Left colon (tissue), 2 donors: ENCODE results near the gene SAMD14. TPM values are rescaled to one million over a fixed set of nuclear protein-coding genes. Genes with fewer than 3 reads are reported as not detected.

ENCODE experiments used
- ATAC-seq: fragments of 200-7000 bp; cut with Tn5 transposase; one replicate; pipeline ENCODE4 v1.9.1; 2020; ENCODE audit warnings: mild to moderate bottlenecking, moderate library complexity
- DNase-seq, 2 donors: peaks; one replicate each; pipeline ENCODE4 v3.0.0-alpha.2; 2020
- intact Hi-C, 2 donors: fragments of 100-400 bp; cut with DNase I in 1 of 2; cut with micrococcal nuclease in 1 of 2; formaldehyde crosslinking; loops; one replicate each; pipeline versions ENCODE4 v1.11.2 to v1.14.0; 2022; cut with DNase I, micrococcal nuclease
- total RNA-seq, 2 donors: library from RNA; stranded (reverse); fragmentation: NEBNext Ultra II Directional; extraction: Animal tissue kit (Norgen Biotek cat#: 25700); gene quantifications; one replicate each; pipeline ENCODE4 v1.2.1, GENCODE V29; 2021
- donor health status: DM: no; HTN: no; CAD: no.
- donor health status: DM: yes; HTN: yes; CAD: no.

The SAMD14 gene
- total RNA-seq, 2 donors from 2014 or later, result 0.70 to 0.92 TPM

- DNase-seq (peak; percentile 95 to 96), ATAC-seq (peak; percentile 87)
- intact Hi-C loops, result loop anchor here in 1 of 2 donors (10.0 kb wide), 1 partner anchor 200 kb away; no protein-coding TSS in a partner anchor
Measured at GRCh38 chr17:50094753-50095619, 35.0 kb downstream of the SAMD14 start, which contains the start of gene PDK2. Gene PDK2, plus strand, starts transcription at chr17:50095351. Its CDS starts 85 bp downstream, at chr17:50095436.

- DNase-seq, result peak; percentile 86 to 94
- intact Hi-C loops, result loop anchor here in 1 of 2 donors (10.0 kb wide), 1 partner anchor 201 kb away; no protein-coding TSS in a partner anchor
- ATAC-seq, result peak; percentile 64
Measured at GRCh38 chr17:50094243-50094752, 35.7 kb downstream of the SAMD14 start.

DNA sequence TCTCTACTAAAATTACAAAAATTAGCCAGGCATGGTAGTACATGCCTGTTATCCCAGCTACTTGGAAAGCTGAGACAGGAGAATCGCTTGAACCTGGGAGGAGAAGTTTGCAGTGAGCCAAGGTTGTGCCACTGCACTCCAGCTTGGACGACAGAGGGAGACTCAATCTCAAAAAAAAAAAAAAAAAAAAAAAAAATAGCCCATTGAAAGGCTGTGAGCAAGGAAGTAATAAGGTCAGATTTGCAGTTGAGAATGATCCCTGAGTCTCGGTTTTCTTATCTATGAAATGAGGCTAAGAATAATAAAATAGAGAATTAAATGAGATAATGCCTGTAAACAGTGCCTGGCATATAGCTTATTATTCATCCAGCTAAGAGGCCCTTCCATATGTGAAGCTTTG is 36.2 kb downstream of the SAMD14 start:
- no peak for DNase-seq
- no peak for ATAC-seq
- intact Hi-C loops, result loop anchor here in 1 of 2 donors (10.0 kb wide), 1 partner anchor 201 kb away; no protein-coding TSS in a partner anchor

DNA sequence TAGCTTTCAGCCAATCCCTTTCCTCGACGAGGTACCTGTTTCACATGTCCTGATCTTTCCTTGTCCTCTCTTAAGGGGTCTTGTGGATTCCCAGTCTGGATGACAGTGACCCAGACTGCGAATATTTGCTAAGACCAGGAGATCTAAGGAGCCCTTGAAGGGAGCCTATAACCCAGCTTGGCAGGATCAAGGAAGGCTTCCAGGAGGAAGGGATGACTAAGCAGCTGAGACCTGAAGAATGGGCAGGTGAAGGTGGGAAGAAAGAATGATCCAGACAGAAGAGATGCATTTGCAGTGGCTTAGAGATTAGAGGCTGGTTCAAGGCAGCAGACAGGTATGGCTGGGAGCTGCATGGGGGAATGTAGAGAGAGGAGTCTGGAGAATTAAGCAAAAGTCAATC is 36.7 kb downstream of the SAMD14 start:
- DNase-seq, result no peak
- ATAC-seq, result no peak
- intact Hi-C loops, result loop anchor here in 1 of 2 donors (10.0 kb wide), 1 partner anchor 202 kb away; no protein-coding TSS in a partner anchor

DNA sequence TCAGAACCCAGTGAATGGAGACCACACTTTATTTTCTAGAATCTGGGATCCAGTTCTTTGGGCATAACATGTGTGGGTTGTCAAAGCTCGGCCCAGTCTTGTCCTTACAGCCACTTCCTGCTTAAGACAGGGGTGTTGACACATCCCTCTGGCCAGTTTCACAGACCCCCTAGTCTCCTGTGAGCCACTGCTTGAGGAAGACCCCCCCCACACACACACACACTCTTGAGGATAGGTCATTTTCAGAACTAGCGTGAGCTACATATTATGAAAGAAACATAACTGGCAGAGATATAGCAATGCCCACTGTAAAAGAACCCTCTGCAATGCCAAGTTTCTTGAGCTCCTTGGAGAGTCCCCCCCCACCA is 38.1 kb downstream of the SAMD14 start:
- ATAC-seq, result no peak
- no peak for DNase-seq
- intact Hi-C loops, result loop anchor here in 1 of 2 donors (10.0 kb wide), 1 partner anchor 203 kb away; no protein-coding TSS in a partner anchor

DNA sequence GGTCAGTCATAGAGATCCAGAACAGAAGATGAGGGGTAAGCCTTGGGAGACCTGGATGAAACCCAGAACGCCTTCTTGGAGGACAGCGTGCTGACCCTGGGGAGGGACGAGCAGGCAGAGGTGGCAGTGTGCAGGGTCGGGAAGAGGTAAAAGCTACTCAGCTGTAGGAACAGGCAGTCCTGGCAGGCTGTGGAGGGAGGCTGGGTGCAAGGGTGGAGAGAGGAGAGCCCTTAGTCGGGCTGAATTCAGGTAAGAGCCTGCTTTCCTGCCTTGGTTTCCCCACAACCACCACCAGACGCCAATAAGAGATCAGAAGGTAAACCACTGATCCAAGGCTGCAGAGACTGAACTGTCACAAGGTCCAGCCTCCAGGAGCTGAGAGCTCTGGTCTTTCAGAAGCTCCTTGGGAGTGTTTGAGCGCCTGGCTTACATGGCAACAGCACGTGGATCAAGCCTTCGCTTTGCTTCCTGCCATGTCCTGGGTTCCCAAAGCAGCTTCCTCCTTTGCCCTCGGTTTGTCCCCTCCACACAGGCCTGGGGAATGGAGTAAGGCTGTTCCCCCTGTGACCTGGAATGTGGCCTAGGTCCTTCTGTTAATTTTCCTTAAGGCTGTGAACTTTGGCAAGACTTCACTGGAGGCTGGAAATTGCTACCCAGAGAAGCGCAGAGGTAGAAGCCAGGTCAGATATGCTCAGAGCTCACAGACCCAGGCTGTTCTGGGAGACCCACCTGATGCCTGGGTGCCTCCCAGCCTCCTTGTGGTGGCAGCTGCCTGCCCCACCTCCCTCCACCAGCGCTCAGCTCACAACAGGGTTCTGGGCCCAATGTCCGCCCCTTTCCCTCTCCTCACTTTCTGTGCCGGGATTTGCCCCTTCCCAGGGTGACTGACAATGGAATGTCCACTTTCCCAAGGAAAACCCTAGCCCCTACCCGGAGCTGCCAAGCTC is 38.7 kb downstream of the SAMD14 start:
- intact Hi-C loops, result loop anchor here in 1 of 2 donors (10.0 kb wide), 1 partner anchor 204 kb away; no protein-coding TSS in a partner anchor
- DNase-seq (no peak), ATAC-seq (no peak)

- no peak for ATAC-seq
- intact Hi-C loops, result loop anchor here in 1 of 2 donors (10.0 kb wide), 1 partner anchor 205 kb away; no protein-coding TSS in a partner anchor
- DNase-seq, result no peak
Measured at GRCh38 chr17:50090071-50090470, 39.9 kb downstream of the SAMD14 start.

DNA sequence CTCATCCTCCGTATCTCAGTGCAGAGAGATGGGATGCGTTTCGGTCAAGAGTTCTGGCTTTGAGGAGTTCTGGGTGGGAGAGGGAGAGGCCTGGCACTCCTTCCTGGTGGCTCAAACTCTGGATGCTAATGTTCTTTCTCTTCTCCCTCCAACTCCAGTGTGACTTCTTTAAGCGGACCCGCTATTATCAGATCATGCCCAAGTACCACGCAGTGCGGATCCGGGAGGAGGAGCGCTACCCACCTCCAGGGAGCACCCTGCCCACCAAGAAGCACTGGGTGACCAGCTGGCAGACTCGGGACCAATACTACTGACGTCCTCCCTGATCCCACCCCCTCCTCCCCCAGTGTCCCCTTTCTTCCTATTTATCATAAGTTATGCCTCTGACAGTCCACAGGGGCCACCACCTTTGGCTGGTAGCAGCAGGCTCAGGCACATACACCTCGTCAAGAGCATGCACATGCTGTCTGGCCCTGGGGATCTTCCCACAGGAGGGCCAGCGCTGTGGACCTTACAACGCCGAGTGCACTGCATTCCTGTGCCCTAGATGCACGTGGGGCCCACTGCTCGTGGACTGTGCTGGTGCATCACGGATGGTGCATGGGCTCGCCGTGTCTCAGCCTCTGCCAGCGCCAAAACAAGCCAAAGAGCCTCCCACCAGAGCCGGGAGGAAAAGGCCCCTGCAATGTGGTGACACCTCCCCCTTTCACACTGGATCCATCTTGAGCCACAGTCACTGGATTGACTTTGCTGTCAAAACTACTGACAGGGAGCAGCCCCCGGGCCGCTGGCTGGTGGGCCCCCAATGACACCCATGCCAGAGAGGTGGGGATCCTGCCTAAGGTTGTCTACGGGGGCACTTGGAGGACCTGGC is 40.8 kb downstream of the SAMD14 start:
- ATAC-seq, result no peak
- intact Hi-C loops, result no loop called here

DNA sequence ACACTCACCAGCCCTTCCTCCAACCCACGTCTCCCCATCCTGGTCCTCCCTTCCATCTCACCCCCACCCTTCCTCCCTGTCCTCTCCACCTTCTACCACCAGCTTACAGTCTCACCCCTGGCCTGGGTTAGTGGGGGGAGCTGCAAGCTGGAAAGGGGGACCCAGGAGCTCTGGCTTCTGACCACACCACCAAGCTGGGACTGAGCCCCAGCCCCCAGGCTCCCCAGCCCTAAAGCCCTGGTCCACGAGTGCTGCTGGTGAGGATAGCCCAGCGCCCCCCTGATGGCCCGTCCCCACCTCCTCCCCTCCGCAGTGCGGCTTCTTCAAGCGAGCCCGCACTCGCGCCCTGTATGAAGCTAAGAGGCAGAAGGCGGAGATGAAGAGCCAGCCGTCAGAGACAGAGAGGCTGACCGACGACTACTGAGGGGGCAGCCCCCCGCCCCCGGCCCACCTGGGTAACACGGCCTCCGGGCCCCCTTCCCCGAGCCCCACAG is 42.0 kb downstream of the SAMD14 start:
- intact Hi-C loops, result loop anchor here in 1 of 2 donors (2.0 kb wide), 1 partner anchor 61 kb away; no protein-coding TSS in a partner anchor
- ATAC-seq (no peak), DNase-seq (no peak)

More for the DNA sequence above, 40.8 kb downstream of the SAMD14 start:
- no peak for DNase-seq

- DNase-seq (peak; percentile 58 to 69), ATAC-seq (peak; percentile 77)
- intact Hi-C loops, result loop anchor here in 1 of 2 donors (2.0 kb wide), 1 partner anchor 61 kb away; no protein-coding TSS in a partner anchor
Measured at GRCh38 chr17:50087246-50087911, 42.6 kb downstream of the SAMD14 start.

DNA sequence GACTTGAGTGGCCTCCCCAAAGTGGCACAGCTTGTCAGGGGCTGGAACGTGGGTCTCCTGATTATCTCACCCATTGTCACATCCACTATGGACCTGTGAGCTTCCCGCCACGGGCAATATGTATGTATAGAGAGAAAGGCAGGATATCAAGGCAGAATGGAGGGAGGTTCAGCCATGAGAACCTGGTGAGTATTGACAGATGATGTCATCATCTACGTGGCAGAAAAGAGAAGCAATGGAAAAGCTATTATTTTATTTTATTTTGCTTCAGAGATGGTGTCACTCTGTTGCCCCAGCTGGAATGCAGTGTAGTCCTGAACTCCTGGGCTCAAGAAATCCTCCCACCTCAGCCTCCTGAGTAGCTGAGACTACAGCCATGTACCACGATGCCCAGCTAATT is 48.2 kb downstream of the SAMD14 start:
- ATAC-seq (no peak), DNase-seq (no peak)
- intact Hi-C loops, result no loop called here

DNA sequence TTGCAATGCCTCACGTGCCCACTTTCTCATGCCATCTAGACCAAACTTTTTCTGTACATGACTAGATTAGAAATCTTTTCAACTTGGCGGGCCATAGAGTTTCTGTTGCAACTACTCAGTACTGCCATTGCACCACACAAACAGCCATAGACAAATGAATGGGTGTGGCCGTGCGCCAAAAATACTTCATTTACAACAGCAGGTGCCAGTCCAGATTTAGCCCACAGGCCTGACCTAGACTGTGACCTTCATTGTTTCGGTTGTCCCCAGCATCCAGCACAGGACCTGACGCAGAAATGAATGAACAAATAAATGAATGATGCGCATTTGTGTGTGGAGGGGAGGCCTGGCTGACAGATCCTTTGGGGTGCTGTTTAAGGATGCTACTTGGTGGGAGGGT is 49.1 kb downstream of the SAMD14 start:
- intact Hi-C loops, result no loop called here
- DNase-seq (no peak), ATAC-seq (no peak)

DNA sequence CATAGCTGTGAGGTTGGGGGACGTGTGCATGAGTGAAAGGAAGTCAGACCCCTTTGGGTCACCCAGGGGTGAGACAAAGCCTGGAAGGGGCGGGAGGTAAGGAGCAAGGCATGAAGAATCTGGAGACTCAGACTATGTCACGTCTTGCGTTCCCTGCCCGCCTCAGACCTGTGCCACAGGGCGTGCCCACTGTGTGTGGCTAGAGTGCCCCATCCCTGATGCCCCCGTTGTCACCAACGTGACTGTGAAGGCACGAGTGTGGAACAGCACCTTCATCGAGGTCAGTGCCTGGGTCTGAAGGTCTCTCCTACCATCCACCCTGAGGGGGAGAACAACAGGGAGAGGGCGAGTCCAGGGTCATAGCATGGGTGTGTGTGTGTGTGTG is 49.9 kb downstream of the SAMD14 start:
- DNase-seq, result no peak
- intact Hi-C loops, result no loop called here
- peak; percentile 20 for ATAC-seq

- peak; percentile 93 for ATAC-seq
- DNase-seq, result peak; percentile 86 to 87
- intact Hi-C loops, result no loop called here
Measured at GRCh38 chr17:50079334-50080095, 50.4 kb downstream of the SAMD14 start.

GRCh38 chr17:50078430-50078829 is 51.5 kb downstream of the SAMD14 start:
- intact Hi-C loops, result no loop called here
- DNase-seq, result no peak
- ATAC-seq, result no peak

GRCh38 chr17:50076591-50077235 is 53.2 kb downstream of the SAMD14 start:
- peak; percentile 11 for ATAC-seq
- intact Hi-C loops, result no loop called here
- no peak for DNase-seq
